NOMO-1 treated with dmso at 0.1 percent for 144 hours (cell line): Measurements from ENCODE around the gene ZBTB45.

Experiments
- DNase-seq: peaks from one replicate; lab custom pipeline; 2025; ENCODE audit not compliant: unreplicated experiment; lab: John Stamatoyannopoulos, UW

ZBTB45 gene

GRCh38 chr19:58519355-58520256 lies at the start of gene ZBTB45:
ZBTB45 (minus strand) TSS chr19:58519810; CDS start chr19:58517673, 2,137 bp downstream.
- peak; percentile 98 for DNase-seq

GRCh38 chr19:58568453-58569130 lies 49.0 kb upstream of the ZBTB45 start:
- no peak for DNase-seq

DNA sequence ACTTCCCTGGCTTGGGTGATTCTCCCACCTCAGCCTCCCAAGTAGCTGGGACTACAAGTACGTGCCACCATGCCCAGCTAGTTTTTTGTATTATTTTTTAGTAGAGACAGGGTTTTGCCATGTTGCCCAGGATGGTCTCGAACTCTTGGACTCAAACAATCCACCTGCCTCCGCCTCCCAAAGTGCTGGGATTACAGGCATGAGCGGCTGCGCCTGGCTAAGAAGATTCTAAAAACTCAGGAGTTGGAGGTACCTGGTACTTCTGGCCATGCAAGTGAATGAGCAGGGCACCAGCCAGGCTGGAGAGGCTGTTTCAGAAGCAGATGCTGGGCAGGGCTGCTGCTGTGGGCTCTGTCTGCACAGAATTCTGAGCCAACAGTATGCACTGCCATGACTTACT lies 47.4 kb upstream of the ZBTB45 start:
- DNase-seq: no peak

- no peak for DNase-seq
Observed at GRCh38 chr19:58563823-58564222, 44.2 kb upstream of the ZBTB45 start.

DNA sequence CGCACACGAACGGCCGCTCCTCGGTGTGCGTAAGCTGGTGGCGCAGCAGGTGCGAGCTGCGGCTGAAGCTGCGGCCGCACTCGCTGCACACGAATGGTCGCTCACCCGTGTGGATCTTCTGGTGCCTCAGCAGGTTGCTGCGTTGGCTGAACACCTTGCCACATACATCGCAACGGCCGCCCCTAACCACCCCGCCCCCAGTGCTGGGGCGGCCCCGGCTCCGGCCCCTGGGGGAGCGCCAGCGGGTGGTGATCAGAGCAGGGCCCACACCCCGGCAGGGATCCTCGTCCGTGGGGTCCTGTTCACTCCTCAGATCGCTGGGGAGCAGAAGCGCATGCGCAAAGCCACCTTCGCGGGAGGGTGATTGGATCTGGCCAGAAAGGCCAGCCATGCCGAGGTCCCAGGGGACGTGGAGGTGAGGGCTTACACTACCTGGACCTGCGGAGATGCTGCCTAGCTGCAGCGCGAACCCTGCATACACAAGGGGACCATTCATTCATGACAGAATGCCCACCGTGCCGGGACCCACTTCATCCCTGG lies 43.5 kb upstream of the ZBTB45 start:
- no peak for DNase-seq

DNA sequence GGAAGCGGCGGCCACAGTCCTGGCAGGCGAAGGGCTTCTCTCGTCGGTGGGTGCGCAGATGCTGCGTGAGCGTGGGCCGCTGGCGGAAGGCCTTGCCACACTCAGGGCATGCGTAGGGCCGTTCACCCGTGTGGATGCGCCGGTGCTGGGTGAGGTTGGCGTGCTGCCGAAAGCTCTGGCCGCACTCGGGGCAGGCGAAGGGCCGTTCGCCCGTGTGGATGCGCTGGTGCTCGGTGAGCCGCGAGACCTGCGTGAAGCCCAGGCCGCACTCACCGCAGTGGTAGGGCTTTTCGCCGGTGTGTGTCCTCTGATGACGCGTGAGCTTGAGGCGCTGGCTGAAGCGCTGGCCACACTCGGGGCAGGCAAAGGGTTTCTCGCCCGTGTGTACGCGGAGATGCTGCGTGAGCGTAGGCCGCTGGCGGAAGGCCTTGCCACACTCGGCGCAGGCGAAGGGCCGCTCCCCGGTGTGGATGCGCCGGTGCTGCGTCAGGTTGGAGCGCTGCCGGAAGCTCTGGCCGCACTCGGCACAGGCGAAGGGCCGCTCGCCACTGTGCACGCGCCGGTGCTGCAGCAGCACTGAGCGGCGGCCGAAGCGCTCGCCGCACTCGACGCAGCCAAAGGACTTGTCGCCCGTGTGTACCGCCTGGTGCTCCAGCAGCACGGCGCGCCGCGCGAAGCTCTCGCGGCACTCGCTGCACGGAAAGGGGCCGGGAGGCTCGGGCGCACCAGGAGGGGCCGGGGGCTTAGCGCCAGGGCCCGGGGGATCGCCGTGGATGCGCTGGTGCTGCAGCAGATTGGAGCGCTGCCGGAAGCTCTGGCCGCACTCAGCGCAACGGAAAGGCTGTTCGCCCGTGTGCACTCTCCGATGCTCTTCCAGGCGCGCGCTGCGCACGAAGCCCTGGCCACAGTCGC lies 42.8 kb upstream of the ZBTB45 start:
- DNase-seq: no peak

DNA sequence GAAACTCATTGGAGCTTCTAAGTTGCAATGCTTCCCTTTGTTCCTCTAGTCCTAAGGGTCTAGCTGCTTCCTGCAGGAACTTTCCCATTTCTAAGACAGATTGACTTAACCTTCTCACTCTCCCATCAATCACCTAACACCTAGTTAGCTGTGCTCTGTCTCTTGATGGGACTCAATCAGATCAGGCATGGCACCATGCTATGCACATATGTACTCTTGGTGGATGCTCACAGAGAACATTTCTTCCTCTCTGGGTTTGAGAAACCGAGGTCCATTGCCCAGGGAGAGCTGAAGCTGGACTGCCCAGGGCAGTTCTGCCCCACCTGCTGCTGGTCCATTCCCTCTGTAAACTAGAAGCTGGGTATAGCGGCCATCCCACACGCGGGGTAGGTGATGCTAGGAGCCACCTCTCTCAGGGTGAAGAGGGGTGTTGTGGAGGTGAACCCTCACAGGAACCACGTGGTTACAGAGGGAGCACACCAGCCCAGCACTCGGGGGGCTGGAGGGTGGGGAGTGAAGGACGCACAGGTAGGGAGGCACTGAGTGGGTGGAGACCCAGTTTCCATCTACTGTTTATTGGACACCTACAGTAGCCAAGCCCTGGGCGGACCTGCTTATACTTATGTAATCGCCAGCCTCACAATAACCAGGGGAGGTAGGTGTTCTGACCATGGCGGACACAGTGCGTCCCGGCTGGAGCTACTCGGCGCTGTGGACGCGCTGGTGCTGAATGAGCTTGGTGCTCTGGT lies 41.9 kb upstream of the ZBTB45 start:
- DNase-seq: no peak

DNA sequence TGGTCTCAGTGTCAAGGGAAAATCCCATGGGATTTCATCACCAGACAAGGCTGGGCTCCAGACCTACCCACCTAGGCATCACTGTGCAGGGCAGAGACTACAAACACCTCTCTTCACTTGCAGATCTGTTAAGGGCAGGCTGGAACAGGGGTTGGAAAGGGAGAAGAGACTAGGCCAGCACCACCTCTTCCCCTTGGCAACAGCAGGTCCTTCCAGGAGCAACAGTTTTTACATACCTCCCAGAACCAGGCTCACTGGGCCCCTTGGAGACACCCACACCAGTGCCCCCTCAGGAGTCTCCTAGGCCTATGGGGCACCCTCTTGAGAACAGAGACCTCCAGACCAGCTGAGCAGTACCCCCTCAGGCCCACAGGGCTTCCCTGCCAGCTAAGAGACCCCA lies 41.3 kb upstream of the ZBTB45 start:
- DNase-seq: no peak

- DNase-seq: no peak
Observed at GRCh38 chr19:58560007-58560887, 40.6 kb upstream of the ZBTB45 start.

- no peak for DNase-seq
Observed at GRCh38 chr19:58559275-58560006, 39.8 kb upstream of the ZBTB45 start.

DNA sequence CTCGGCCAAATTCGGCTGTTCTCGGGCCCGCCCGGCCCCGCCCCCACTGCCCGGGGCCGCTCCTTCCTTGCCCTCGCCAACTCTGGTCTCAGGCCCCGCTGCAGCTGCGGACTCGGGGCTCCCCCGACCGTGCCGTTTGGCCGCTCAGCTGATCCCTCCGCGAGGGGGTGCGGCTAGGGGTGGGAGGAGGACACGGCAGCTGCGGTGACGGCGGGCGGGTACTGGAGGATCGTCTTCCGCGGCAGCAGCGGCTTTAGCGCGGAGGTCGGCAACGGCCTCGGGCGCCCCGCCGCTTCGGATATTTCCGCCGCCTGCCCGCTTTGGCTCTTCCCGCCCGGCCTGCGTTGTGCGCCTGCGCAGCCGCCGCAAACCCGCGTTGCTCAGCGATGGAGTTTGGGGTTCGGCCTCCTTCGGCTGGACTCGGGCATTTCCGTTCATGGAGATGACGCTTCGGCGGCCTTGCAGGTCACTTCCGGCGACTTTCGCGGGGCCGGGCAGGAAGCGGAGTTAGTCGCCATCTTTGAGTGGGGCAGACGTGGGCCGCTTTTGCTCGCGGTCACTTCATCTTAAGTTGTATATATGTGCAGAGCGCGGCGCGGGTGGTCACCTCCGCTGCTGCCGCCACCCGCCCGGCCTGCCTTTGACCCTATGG lies 39.1 kb upstream of the ZBTB45 start:
- no peak for DNase-seq

- DNase-seq: no peak
Observed at GRCh38 chr19:58558066-58558622, 38.5 kb upstream of the ZBTB45 start, which contains the start of gene UBE2M. UBE2M (minus strand) TSS chr19:58558611; CDS start chr19:58558381, 230 bp downstream.

DNA sequence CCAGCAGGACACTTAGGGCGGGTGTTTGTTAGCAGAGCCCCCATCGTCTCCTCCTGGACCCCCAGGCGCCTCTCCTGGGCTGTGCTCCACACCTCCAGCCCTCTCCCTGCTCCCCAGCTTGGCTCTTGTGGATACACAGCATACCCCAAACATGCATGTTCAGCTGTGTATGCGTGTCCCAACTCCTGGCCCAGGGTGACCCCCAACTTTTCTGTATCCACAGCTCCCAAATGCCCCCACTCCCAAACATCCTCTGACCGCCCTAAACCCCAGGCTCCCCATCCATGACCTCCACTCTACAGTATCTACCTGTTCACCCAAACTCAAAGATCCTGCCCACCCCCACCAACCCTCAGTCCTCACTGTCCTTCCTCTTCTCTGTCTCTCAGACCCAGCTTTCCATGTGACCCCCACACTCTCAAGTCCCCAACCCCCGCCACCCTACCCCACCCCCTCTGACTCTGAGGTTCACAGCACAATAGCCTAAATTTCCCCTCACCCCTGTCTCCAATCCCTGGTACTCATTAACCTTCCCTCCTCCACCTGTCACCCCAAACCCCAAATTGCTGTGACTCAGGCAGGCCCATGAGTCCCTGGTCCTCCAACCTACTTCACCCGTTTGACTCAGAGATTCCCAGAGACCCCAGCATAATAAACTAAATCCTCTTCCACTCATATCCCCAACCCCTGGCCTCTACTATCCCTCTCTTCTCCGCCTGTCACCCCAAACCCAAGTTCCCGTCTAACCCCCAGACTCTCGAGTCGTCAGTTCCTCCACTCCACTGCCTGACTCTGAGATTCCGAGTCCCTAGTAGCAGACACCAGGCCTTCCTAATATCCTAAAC lies 37.8 kb upstream of the ZBTB45 start:
- DNase-seq: no peak

DNA sequence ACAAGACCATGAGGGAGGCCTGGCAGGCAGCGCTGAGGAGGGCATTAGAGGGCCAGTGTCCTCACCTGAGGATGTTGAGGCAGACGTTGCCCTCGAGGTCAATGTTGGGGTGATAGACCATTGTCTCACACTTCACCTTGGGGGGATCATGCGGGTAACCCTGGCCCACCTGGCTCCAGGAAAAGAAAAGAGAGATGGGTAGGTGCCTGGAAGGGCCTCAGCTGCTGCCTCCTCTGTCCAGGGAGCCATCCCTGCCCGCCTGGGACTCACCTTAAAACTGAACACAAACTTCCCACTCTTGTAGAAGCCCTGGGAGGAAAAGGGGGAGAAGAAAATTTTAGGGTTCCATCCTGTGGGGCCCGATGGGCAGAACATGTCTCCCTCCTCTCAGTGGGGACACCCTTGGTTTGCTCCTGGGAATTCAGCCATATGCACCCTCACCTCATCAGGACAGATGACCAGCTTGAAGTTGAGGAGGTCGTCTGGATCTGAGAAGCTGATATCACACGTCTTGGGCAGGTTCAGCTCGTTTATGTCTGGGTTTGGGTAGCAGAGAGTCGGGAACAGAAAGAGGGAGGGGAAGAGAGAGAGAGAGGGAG lies 37.1 kb upstream of the ZBTB45 start:
- DNase-seq: no peak

DNA sequence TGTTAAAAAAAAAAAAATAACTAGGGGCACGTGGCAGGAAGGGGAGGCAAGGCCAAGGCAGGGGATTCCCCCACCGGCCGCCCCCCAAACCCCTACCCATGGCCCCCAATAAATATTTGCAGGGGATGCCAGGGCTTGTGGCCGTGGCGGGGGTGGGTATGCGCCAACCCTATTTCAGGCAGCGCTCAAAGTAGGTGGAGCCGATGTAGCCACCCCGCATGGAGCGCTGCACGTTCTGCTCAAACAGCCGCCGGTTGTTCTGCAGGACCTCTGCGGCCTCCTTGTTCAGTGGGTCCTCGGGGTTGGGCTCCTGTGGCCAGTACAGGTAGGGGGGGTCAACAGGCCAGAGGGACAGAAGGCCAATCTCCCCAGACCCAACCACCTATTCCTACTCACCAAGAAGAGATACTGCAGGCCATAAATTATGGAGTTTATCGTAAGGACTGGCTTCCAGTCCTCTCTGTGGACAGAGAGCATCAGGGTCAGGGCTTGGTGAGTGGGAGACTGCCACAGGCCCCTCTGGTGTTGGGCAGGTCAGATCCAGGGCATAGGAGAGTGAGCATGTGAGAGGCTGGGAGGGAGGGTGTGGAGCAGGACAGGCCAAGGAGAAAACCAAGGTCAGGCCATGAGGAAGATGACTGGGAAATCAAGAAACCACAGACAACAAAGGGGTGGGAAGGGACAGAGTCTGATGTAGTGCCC lies 36.5 kb upstream of the ZBTB45 start:
- DNase-seq: no peak

DNA sequence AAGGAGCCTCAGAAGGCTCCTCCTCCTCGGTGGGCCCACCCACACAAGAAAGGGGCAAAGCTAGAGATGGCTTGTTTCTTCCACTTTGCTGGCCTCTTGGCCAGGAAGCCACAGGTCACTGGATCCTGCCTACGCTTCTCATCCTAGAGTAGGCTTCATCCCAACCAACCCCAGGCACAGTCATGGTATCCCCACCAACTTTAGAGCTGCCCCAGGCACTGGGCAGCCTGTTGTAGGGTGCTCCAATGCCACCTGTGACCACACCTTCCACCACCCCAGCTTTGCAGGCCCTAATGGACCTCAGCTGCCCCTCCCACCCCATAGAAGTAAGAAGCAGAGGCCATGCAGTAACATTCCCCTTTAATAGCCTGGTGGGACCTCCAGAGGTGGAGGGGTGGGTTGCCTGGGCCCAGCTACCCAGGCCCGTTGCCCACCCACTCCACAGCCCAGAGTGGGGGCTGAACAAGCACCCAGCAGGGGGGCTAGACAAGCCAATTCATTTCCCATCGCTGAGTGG lies 35.8 kb upstream of the ZBTB45 start:
- DNase-seq: no peak
